HL-60 (cell line): ENCODE results near the gene TM4SF18.
A peak's percentile ranks its signal among the peaks of the same experiment; 100 is the strongest.

Experiments
- DNase-seq, 2 experiments: peaks; one replicate each; pipeline ENCODE4 v3.0.0-alpha.2; 2010 to 2020; ENCODE audit warnings: low read depth in 1 of 2, low spot score in 1 of 2
- H3K27ac ChIP-seq: fragments of 250-450 bp; sonication (Bioruptor Pico); replicated peaks from 2 replicates; pipeline ENCODE4 v1.5.1; 2020; ENCODE audit warnings: mild to moderate bottlenecking, moderate library complexity
- H3K27me3 ChIP-seq: fragments of 250-450 bp; sonication (Bioruptor Pico); 2 replicates; pipeline ENCODE4 v1.5.1; 2021; ENCODE audit warnings: mild to moderate bottlenecking, moderate library complexity; ENCODE audit not compliant: insufficient read depth, poor library complexity, severe bottlenecking
- H3K4me3 ChIP-seq: replicated peaks from 2 replicates; pipeline ENCODE4 v1.5.1; 2011; ENCODE audit warnings: mild to moderate bottlenecking, control low read depth, low read length; ENCODE audit not compliant: insufficient read depth
- CTCF ChIP-seq: IDR thresholded peaks from one replicate; pipeline ENCODE4 v1.5.1; 2011; ENCODE audit warnings: low read length, control low read depth, inconsistent platforms; ENCODE audit not compliant: insufficient read depth
- GABPA ChIP-seq: IDR thresholded peaks from 2 replicates; pipeline ENCODE4 v1.6.1; 2012; ENCODE audit warnings: low read depth
- POLR2AphosphoS5 ChIP-seq: IDR thresholded peaks from 2 replicates; pipeline ENCODE4 v1.6.1; 2012; ENCODE audit warnings: low read depth
- SPI1 ChIP-seq: IDR thresholded peaks from 2 replicates; pipeline ENCODE4 v1.6.1; 2012; ENCODE audit warnings: low read depth, mild to moderate bottlenecking, borderline replicate concordance
- TF ChIP-seq, protein P1 (sequence below): IDR thresholded peaks from 2 replicates; pipeline ENCODE4 v1.6.1; 2012; ENCODE audit warnings: low read depth; ENCODE audit not compliant: insufficient replicate concordance

The TM4SF18 gene

GRCh38 chr3:149274220-149274619 is 59.2 kb downstream of the TM4SF18 start:
- Histone ChIP-seq H3K27ac (no peak overlapping the region), H3K4me3 (no peak overlapping the region)

DNA sequence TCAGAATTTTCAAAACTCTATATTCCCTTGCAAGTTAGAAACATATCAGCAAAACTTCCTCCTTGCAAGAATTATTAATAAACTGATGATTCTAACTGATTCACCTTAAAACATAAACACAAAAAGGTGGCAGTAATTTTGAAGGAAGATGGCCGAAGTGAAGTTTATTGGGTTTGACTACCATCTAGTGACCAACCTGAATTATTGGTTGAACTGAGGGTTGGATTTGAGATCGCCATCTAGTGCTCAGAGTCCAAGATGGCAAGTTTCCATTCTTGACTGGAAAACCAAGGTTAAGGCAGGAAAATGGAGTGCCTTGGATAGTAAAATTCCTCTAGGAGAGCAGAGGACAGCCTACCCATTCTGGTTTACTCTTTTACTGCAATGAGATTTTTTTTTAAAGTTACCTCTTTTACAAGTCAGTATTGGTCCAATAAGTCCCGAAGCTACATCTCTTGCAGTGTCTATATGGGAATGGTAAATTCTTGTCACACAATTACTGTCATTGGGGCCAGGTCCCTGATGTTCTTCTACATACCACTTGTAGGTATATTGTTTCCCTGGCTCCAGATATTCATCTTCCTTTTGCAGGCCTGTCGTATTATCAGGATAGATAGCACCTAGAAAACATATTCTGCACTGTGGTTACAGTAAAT is 60.2 kb downstream of the TM4SF18 start:
- Histone ChIP-seq H3K4me3 (no peak overlapping the region), H3K27me3 (no peaks in the 10 kb centered on the region), H3K27ac (no peak overlapping the region)
- TF ChIP-seq, protein P1, sequence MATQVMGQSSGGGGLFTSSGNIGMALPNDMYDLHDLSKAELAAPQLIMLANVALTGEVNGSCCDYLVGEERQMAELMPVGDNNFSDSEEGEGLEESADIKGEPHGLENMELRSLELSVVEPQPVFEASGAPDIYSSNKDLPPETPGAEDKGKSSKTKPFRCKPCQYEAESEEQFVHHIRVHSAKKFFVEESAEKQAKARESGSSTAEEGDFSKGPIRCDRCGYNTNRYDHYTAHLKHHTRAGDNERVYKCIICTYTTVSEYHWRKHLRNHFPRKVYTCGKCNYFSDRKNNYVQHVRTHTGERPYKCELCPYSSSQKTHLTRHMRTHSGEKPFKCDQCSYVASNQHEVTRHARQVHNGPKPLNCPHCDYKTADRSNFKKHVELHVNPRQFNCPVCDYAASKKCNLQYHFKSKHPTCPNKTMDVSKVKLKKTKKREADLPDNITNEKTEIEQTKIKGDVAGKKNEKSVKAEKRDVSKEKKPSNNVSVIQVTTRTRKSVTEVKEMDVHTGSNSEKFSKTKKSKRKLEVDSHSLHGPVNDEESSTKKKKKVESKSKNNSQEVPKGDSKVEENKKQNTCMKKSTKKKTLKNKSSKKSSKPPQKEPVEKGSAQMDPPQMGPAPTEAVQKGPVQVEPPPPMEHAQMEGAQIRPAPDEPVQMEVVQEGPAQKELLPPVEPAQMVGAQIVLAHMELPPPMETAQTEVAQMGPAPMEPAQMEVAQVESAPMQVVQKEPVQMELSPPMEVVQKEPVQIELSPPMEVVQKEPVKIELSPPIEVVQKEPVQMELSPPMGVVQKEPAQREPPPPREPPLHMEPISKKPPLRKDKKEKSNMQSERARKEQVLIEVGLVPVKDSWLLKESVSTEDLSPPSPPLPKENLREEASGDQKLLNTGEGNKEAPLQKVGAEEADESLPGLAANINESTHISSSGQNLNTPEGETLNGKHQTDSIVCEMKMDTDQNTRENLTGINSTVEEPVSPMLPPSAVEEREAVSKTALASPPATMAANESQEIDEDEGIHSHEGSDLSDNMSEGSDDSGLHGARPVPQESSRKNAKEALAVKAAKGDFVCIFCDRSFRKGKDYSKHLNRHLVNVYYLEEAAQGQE, result no peak
- peak; percentile 79 for TF ChIP-seq CTCF
- DNase-seq, result peak; percentile 22 to 57

More at GRCh38 chr3:149274220-149274619, 59.2 kb downstream of the TM4SF18 start:
- no peaks in the 10 kb centered on the region for H3K27me3 ChIP-seq
- no peak for DNase-seq
- no peak for TF ChIP-seq SPI1
- TF ChIP-seq, protein P1, result no peak
- TF ChIP-seq GABPA, result no peak

GRCh38 chr3:149271669-149272068 is 61.8 kb downstream of the TM4SF18 start:
- DNase-seq, result no peak
- H3K27ac ChIP-seq, result no peak overlapping the region
- no peak overlapping the region for H3K4me3 ChIP-seq
- TF ChIP-seq, protein P1, result no peak
- no peak for TF ChIP-seq GABPA
- TF ChIP-seq SPI1, result no peak
- TF ChIP-seq POLR2AphosphoS5, result no peak
- no peak for TF ChIP-seq CTCF
- H3K27me3 ChIP-seq, result no peaks in the 10 kb centered on the region

DNA sequence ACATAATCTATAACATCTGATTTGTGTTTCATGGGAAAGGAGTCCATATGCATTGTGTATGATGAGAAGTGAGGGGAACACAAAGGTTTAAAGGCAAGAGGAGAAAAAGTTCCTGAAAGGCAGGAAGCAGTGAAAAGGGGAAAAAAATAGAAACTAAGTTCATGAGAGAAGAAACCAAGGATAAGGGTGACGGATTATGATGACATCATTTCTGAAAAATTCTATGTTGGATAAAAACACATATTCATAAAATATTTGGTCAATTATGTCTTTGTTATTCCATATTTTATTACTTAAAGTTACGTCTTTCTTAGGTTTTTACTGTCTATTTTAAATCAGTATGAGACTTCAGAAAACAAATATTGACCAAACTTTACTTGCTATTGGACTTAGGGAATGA is 63.3 kb downstream of the TM4SF18 start:
- Histone ChIP-seq H3K27me3 (no peaks in the 10 kb centered on the region), H3K4me3 (no peak overlapping the region), H3K27ac (no peak overlapping the region)
- TF ChIP-seq GABPA (no peak), POLR2AphosphoS5 (no peak), CTCF (no peak), SPI1 (no peak)
- TF ChIP-seq, protein P1, result no peak
- no peak for DNase-seq
